Measurements from ENCODE around the gene PGAP3. TPM values are rescaled to one million over a fixed set of nuclear protein-coding genes. Genes with fewer than 3 reads are reported as not detected.

PGAP3 gene
- total RNA-seq, 1 experiment from 2014 or later, result 13.2 TPM

GRCh38 chr17:39650121-39650579, 37.7 kb downstream of the PGAP3 start:
- DNase-seq (ENCODE audit: unreplicated experiment), result no peak
- TF ChIP-seq, protein P1, sequence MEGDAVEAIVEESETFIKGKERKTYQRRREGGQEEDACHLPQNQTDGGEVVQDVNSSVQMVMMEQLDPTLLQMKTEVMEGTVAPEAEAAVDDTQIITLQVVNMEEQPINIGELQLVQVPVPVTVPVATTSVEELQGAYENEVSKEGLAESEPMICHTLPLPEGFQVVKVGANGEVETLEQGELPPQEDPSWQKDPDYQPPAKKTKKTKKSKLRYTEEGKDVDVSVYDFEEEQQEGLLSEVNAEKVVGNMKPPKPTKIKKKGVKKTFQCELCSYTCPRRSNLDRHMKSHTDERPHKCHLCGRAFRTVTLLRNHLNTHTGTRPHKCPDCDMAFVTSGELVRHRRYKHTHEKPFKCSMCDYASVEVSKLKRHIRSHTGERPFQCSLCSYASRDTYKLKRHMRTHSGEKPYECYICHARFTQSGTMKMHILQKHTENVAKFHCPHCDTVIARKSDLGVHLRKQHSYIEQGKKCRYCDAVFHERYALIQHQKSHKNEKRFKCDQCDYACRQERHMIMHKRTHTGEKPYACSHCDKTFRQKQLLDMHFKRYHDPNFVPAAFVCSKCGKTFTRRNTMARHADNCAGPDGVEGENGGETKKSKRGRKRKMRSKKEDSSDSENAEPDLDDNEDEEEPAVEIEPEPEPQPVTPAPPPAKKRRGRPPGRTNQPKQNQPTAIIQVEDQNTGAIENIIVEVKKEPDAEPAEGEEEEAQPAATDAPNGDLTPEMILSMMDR (IDR thresholded peaks at IDR 0.05; ENCODE audit: unreplicated experiment), result no peak
- Mint-ChIP-seq H3K4me1 (ENCODE audit: insufficient read depth, unreplicated experiment) (no peaks in the 10 kb centered on the region), H3K9me3 (ENCODE audit: unreplicated experiment) (no peaks in the 10 kb centered on the region), H3K27ac (ENCODE audit: low read depth, unreplicated experiment) (no peak overlapping the region), H3K36me3 (ENCODE audit: insufficient read depth, unreplicated experiment) (peaks cover 15% of the 10 kb centered on the region), H3K4me3 (ENCODE audit: unreplicated experiment) (no peak overlapping the region), H3K27me3 (ENCODE audit: insufficient read depth, unreplicated experiment) (no peaks in the 10 kb centered on the region)
- intact Hi-C loops (cut with micrococcal nuclease), result no loop called here
- ChIA-PET CTCF (interaction anchor here (0.6 to 0.7 kb wide), 2 partner anchors 15 to 309 kb away, joined by 3 read pairs; no protein-coding TSS in a partner anchor), POLR2A (interaction anchor here (0.7 to 0.9 kb wide), 3 partner anchors 12 to 23 kb away, joined by 3 read pairs; no protein-coding TSS in a partner anchor)
- no TSS peak for BruUV-seq (replicated peaks)

GRCh38 chr17:39648616-39649366, 39.1 kb downstream of the PGAP3 start:
- H3K27ac Mint-ChIP-seq (ENCODE audit: low read depth, unreplicated experiment), result no peak overlapping the region
- no TSS peak for BruUV-seq (replicated peaks)
- DNase-seq (ENCODE audit: unreplicated experiment), result no peak
- H3K4me3 Mint-ChIP-seq (ENCODE audit: unreplicated experiment), result no peak overlapping the region
- H3K27me3 Mint-ChIP-seq (ENCODE audit: insufficient read depth, unreplicated experiment), result no peaks in the 10 kb centered on the region
- peaks cover 7% of the 10 kb centered on the region for H3K4me1 Mint-ChIP-seq (ENCODE audit: insufficient read depth, unreplicated experiment)
- CTCF ChIA-PET, result interaction anchor here (0.6 kb wide), 1 partner anchor 70 kb away, joined by 3 read pairs; no protein-coding TSS in a partner anchor
- peaks cover 17% of the 10 kb centered on the region for H3K36me3 Mint-ChIP-seq (ENCODE audit: insufficient read depth, unreplicated experiment)
- TF ChIP-seq, protein P1 (IDR thresholded peaks at IDR 0.05; ENCODE audit: unreplicated experiment), result no peak
- POLR2A ChIA-PET, result interaction anchor here (0.7 kb wide), 1 partner anchor 105 kb away, joined by 3 read pairs; no protein-coding TSS in a partner anchor
- intact Hi-C loops (cut with micrococcal nuclease), result no loop called here
- H3K9me3 Mint-ChIP-seq (ENCODE audit: unreplicated experiment), result no peaks in the 10 kb centered on the region

DNA sequence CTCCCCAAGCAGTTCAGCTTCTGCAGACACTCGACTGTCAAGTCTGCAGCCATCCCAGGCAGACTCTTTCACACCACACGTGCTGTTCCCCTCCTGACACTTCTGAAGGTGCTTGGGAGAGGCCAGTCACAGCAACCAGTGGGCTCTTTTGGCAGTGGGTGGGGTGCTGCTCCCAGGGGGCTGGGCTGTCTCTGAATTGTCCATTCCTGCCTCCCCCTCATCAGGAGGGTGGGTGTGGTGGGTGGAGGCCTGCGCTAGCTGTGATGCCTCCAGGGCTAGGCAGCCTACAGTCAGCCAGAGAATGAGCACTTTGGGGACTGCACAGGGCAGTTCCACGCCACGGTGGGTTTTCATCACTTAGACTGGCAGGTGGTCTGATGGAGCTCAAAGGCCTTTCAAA, 40.6 kb downstream of the PGAP3 start:
- CTCF ChIA-PET, result interaction anchor here (0.6 kb wide), 2 partner anchors 119 to 1008 kb away, joined by 3 to 4 read pairs; no protein-coding TSS in a partner anchor

DNA sequence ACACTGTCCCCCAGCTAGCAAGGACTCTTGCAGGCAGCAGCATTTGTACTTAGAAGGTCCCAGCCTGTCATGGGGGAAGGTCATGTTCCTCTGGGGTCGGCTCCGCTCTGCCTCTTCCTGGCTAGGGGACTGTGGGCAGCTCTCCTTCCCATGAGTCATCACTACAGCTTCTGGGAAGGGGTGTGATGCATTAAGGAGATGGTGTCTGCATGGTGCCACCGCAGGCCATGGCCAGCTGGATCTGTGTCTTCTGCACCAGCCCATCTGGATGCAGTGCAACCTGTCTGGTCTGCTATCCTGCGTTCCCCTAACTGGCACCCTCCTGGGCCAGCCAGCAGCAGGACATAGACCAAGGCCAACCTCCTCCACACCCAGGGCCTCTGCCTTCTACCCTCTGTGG, 44.6 kb downstream of the PGAP3 start:
- BruUV-seq (replicated peaks), result no TSS peak
- intact Hi-C loops (cut with micrococcal nuclease), result no loop called here
- Mint-ChIP-seq H3K27me3 (ENCODE audit: insufficient read depth, unreplicated experiment) (no peaks in the 10 kb centered on the region), H3K27ac (ENCODE audit: low read depth, unreplicated experiment) (no peak overlapping the region), H3K36me3 (ENCODE audit: insufficient read depth, unreplicated experiment) (peaks cover 13% of the 10 kb centered on the region), H3K4me3 (ENCODE audit: unreplicated experiment) (no peak overlapping the region), H3K9me3 (ENCODE audit: unreplicated experiment) (no peaks in the 10 kb centered on the region), H3K4me1 (ENCODE audit: insufficient read depth, unreplicated experiment) (peaks cover 30% of the 10 kb centered on the region)
- DNase-seq (ENCODE audit: unreplicated experiment), result no peak
- ChIA-PET CTCF (interaction anchor here (0.6 to 2.0 kb wide), 6 partner anchors 8 to 24 kb away, joined by 3 to 6 read pairs (median 4); no protein-coding TSS in a partner anchor), POLR2A (interaction anchor here (1.1 to 1.2 kb wide), 2 partner anchors 28 to 97 kb away, joined by 4 read pairs; no protein-coding TSS in a partner anchor)
- TF ChIP-seq, protein P1 (IDR thresholded peaks at IDR 0.05; ENCODE audit: unreplicated experiment), result no peak

More for the DNA sequence above, 40.6 kb downstream of the PGAP3 start:
- POLR2A ChIA-PET, result interaction anchor here (1.0 kb wide), 1 partner anchor 10 kb away, joined by 3 read pairs; the partner anchor contains the start of gene STARD3
- no peak for DNase-seq (ENCODE audit: unreplicated experiment)
- Mint-ChIP-seq H3K27me3 (ENCODE audit: insufficient read depth, unreplicated experiment) (no peaks in the 10 kb centered on the region), H3K4me1 (ENCODE audit: insufficient read depth, unreplicated experiment) (peaks cover 19% of the 10 kb centered on the region), H3K27ac (ENCODE audit: low read depth, unreplicated experiment) (no peak overlapping the region), H3K9me3 (ENCODE audit: unreplicated experiment) (no peaks in the 10 kb centered on the region), H3K4me3 (ENCODE audit: unreplicated experiment) (no peak overlapping the region), H3K36me3 (ENCODE audit: insufficient read depth, unreplicated experiment) (peaks cover 13% of the 10 kb centered on the region)
- no TSS peak for BruUV-seq (replicated peaks)
- intact Hi-C loops (cut with micrococcal nuclease), result no loop called here
- TF ChIP-seq, protein P1 (IDR thresholded peaks at IDR 0.05; ENCODE audit: unreplicated experiment), result no peak
